ENCODE measurements around the gene SMYD5. TPM values are rescaled to one million over a fixed set of nuclear protein-coding genes. Genes with fewer than 3 reads are reported as not detected.

SMYD5 gene
- total and polyA plus RNA-seq, 9 of the 15 experiments (the other 6 are each of a cell fraction or from before 2014, with no cell fraction given), result 11.4 to 56.8 (median 32.0) TPM

GRCh38 chr2:73233154-73233931, 19.3 kb downstream of the SMYD5 start, which contains the start of gene PRADC1 (continued):
- TF ChIP-seq, protein P1, sequence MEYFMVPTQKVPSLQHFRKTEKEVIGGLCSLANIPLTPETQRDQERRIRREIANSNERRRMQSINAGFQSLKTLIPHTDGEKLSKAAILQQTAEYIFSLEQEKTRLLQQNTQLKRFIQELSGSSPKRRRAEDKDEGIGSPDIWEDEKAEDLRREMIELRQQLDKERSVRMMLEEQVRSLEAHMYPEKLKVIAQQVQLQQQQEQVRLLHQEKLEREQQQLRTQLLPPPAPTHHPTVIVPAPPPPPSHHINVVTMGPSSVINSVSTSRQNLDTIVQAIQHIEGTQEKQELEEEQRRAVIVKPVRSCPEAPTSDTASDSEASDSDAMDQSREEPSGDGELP (CRISPR knock-in tag; IDR thresholded peaks at IDR 0.05; ENCODE audit: borderline replicate concordance), result peak; percentile 94
- no peak for TF ChIP-seq CBX3 (IDR thresholded peaks at IDR 0.05; ENCODE audit: borderline replicate concordance in 1 of 2, low read length in 2 of 2)
- TF ChIP-seq KHSRP (IDR thresholded peaks at IDR 0.05), result no peak
- no peak for TF ChIP-seq ID3 (CRISPR knock-in tag; IDR thresholded peaks at IDR 0.05)
- TF ChIP-seq ID3 (tag; IDR thresholded peaks at IDR 0.05), result no peak
- TF ChIP-seq BRD9 (IDR thresholded peaks at IDR 0.05; ENCODE audit: low read depth, partially characterized antibody), result no peak
- TF ChIP-seq NRF1 (conservative IDR thresholded peaks at IDR 0.05 in 1 of 2, IDR thresholded peaks at IDR 0.05 in 1 of 2), result peak; percentile 84 to 88
- TF ChIP-seq TEAD1 (CRISPR knock-in tag; IDR thresholded peaks at IDR 0.05), result no peak
- no peak for TF ChIP-seq ZEB2 (IDR thresholded peaks at IDR 0.05)
- TF ChIP-seq ZNF644 (tag; IDR thresholded peaks at IDR 0.05; ENCODE audit: low read depth), result no peak
- TF ChIP-seq ZFP30 (CRISPR knock-in tag; IDR thresholded peaks at IDR 0.05; ENCODE audit: borderline replicate concordance), result no peak
- TF ChIP-seq TCFL5 (CRISPR knock-in tag; conservative IDR thresholded peaks at IDR 0.05), result no peak
- TF ChIP-seq ZNF318 (IDR thresholded peaks at IDR 0.05; ENCODE audit: borderline replicate concordance in 1 of 2, low read depth in 1 of 2), result no peak
- TF ChIP-seq NELFE (IDR thresholded peaks at IDR 0.05; ENCODE audit: insufficient read depth, insufficient read length), result no peak
- TF ChIP-seq PHB (CRISPR knock-in tag; IDR thresholded peaks at IDR 0.05), result no peak
- TF ChIP-seq HMG20A (CRISPR knock-in tag; conservative IDR thresholded peaks at IDR 0.05), result no peak
- TF ChIP-seq ZNF561 (CRISPR knock-in tag; conservative IDR thresholded peaks at IDR 0.05), result no peak

Measured in K562 (cell line).